ENCODE measurements around the gene TPD52L1.
A peak's percentile ranks its signal among the peaks of the same experiment; 100 is the strongest.
"Not testable (repeated sequence)": the region's sequence is repeated elsewhere in the genome, so short reads cannot be mapped to it uniquely, and the experiment has no call there.

TPD52L1 gene

GRCh38 chr6:125273251-125273650 lies 119.7 kb downstream of the TPD52L1 start:
- no peak for DNase-seq (ENCODE audit: low spot score)

DNA sequence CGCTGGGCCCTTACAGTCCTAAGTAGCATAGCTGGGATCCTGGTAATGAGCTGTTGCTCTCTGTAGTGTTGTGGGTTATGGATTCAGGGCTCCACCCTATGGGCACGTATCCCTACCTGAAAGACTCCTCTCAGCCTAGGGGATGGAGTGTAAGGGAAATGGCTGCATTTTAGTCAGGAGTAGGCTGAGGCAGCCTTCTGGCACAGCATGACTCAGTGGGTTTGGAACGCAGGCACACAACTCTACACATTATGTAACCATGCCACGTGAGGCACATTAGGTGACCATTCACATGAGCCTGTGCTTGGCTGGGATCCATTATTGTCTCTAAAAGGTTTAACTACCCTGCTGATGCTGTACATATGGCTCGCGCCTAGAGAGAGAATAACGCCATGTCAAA lies 120.4 kb downstream of the TPD52L1 start:
- no peak for DNase-seq (ENCODE audit: low spot score)

DNA sequence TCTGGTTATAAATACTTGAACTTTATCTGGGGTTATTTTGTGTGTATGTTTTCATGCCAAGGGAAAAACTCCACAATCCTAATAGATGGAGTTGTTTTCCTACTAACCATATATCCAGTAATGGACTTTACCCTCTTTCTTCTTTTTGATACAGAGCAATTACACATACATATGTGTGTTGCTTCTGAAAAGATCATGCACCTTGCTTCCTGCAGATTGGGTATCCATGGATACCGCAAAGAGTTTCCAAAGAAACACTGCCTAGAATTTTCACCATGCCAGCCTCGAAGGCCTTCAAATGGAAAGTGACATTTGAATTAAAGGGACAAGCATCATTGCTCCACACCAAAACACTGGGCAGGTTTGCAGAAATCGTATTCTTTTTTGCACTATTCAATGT lies 121.4 kb downstream of the TPD52L1 start:
- DNase-seq (ENCODE audit: low spot score), result no peak

DNA sequence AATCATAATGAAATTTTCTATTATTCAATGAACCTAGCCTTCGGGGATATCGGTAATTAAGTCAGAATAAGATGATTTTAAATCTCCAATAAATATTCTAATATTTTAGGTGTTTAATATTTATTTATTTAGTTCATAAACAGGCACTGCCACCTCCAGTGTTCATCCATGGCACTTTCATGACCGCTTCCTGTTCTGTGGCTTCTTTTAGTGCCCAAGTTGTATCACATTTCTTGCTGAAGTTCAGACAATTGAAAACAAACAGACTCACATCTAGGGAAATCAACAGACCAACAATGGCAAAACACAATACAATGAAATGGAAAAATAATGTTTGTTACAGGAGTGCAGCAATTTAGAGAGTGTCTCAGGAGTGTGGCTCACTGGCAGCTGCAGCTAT lies 122.2 kb downstream of the TPD52L1 start:
- DNase-seq (ENCODE audit: low spot score), result no peak

GRCh38 chr6:125277838-125278237 lies 124.3 kb downstream of the TPD52L1 start:
- no peak for DNase-seq (ENCODE audit: low spot score)

DNA sequence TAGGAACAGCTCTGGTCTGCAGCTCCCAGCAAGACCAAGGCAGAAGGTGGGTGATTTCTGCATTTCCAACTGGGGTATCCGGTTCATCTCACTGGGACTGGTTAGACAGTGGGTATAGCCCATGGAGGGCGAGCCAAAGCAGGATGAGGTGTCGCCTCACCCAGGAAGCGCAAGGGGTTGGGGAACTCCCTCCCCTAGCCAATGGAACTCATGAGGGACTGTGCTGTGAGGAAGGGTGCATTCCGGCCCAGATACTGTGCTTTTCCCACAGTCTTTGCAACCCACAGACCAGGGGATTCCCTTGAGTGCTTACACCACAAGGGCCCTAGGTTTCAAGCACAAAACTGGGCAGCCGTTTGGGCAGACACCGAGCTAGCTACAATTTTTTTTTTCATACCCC lies 126.4 kb downstream of the TPD52L1 start:
- DNase-seq (ENCODE audit: low spot score), result no peak

- DNase-seq (ENCODE audit: low spot score), result not testable (repeated sequence)
These were observed 126.9 kb downstream of the TPD52L1 start for GRCh38 chr6:125280370-125281035.

DNA sequence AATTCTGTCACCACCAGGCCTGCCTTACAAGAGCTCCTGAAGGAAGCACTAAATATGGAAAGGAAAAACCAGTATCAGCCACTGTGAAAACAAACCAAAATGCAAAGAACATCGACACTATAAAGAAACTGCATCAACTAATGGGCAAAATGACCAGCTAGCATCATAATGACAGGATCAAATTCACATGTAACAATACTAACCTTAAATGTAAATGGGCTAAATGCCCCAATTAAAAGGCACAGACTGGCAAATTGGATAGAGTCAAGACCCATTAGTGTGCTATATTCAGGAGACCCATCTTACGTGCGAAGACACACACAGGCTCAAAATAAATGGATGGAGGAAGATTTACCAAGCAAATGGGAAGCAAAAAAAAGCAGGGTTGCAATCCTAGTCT lies 128.9 kb downstream of the TPD52L1 start:
- not testable (repeated sequence) for DNase-seq (ENCODE audit: low spot score)

- DNase-seq (ENCODE audit: low spot score), result no peak
These were observed 131.8 kb downstream of the TPD52L1 start for GRCh38 chr6:125285353-125285752.

GRCh38 chr6:125285936-125286335 lies 132.4 kb downstream of the TPD52L1 start:
- DNase-seq (ENCODE audit: low spot score), result no peak

GRCh38 chr6:125287718-125288117 lies 134.1 kb downstream of the TPD52L1 start:
- no peak for DNase-seq (ENCODE audit: low spot score)

DNA sequence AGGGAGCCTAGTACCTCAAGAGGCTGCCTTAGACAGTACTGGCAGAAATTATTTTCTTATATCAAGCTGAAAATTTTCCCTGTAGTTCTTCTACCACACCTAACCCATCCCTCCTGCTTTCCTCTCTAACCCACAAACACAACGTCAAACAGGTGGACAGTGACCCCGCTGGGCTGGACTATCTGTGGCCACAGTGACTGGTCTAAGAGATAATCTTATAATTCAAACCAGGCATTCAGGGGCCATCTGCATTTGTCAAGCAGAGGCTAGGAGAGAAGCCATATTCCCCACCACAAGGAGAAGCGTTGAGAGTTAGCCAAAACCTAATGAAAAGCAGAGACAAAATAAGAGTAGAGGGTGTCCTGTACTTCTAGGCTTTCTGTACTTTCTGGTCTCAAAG lies 140.0 kb downstream of the TPD52L1 start:
- DNase-seq (ENCODE audit: low spot score), result no peak

DNA sequence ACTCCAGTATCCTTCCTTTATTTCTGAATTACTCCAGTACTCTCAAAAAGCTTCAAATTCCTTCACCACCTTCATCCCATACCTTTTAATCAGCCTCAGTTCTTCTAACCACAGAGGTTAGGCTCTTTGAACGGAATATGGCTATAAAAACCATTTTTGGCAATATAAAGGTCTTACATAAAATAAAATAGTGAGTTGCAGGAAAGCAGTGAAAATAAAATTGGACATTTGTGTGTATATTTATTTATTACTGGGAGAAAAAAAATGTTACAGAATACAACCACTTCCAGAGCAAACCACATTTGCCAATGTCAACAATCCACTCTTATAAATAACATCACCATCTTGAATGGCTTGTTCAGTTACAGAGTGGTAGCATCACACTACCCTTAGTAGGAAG lies 140.5 kb downstream of the TPD52L1 start:
- DNase-seq (ENCODE audit: low spot score), result no peak

GRCh38 chr6:125294925-125295324 lies 141.4 kb downstream of the TPD52L1 start:
- DNase-seq (ENCODE audit: low spot score), result no peak

DNA sequence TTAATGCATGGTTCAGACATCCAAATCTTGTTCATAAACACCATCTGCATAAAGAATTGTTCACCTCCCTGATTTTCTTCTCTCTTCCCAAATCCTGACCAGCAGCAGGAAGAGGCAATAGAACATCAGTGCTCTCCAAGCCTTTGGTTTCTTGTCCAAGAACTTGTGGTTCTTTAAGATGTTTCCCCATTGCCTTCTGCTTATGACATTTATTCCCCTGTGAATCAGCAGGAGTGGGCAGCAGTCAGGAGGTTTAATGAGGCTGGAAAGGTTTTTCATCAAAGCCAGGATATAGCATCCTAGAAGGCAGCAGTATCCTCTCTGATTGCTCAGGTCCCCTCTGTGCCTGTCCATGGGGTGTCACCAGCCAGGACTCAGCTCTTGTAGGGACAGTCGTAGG lies 142.9 kb downstream of the TPD52L1 start:
- DNase-seq (ENCODE audit: low spot score), result no peak

- no peak for DNase-seq (ENCODE audit: low spot score)
These were observed 145.7 kb downstream of the TPD52L1 start for GRCh38 chr6:125299257-125299656.

- no peak for DNase-seq (ENCODE audit: low spot score)
These were observed 147.4 kb downstream of the TPD52L1 start for GRCh38 chr6:125300992-125301434.

DNA sequence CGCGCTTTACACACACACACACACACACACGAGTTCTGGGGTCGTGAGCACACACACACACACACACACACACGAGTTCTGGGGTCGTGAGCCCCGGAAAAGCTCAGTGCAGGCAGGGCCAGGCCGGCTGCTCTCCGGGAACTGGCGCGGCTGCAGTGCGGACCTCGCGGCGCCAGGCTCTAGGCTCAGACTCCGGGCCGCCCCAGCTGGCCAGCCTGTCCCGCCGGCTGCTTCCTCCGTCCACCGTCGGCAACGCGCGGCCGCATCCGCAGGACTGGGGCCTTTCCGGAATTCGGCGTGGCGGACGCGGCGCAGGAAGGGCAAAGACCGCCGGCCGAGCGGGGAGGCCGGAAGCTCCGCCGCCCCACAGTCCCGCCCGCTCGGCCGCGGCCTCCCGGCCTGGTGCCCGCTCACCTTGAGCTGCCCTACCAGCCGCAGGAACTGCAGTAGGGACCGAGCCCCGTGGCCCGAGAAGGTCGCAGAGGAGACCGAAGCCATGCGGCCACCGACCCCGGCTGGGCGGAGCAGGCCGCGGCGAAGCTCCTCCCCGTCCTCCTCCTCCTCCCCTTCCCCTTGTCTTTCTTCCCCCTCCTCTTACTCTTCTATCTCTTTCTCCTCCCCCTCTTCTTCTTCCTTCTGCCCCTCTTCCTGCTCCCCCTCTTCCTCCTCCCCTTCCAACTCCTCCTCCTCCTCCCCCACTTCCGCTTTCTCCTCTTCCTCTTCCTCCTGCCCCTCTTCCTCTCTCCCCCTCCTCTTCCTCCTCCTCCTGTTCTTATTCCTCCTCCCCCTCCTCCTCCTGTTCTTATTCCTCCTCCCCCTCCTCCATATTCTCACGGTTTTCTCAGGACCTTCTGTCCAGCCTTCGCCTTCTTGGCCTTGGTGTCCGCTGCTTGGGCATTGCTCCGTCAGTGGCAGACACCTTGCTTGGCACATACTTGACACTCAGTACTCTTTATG lies 148.1 kb downstream of the TPD52L1 start, which contains the start of gene HDDC2:
TSS of gene HDDC2 (minus strand) at position 533 of the 957 bp plus-strand sequence. CDS start at position 498, 35 bp downstream.
- peak; percentile 13 for DNase-seq (ENCODE audit: low spot score)

- no peak for DNase-seq (ENCODE audit: low spot score)
These were observed 149.4 kb downstream of the TPD52L1 start for GRCh38 chr6:125302840-125303511.

- DNase-seq (ENCODE audit: low spot score), result no peak
These were observed 149.9 kb downstream of the TPD52L1 start for GRCh38 chr6:125303512-125303854.

GRCh38 chr6:125304970-125305660 lies 151.5 kb downstream of the TPD52L1 start:
- no peak for DNase-seq (ENCODE audit: low spot score)

GRCh38 chr6:125306756-125307149 lies 153.2 kb downstream of the TPD52L1 start:
- no peak for DNase-seq (ENCODE audit: low spot score)

Measured in hematopoietic multipotent progenitor cell treated with erythropoietin and hydrocortisone succinate and interleukin-3 and kit ligand, for 17 days (in vitro differentiated cells).